HL-60 (cell line): ENCODE data around the gene RHBDL1.

ENCODE experiments used
- DNase-seq, 2 experiments: peaks; one replicate each; pipeline ENCODE4 v3.0.0-alpha.2; 2010 to 2020; ENCODE audit warnings: low read depth in 1 of 2, low spot score in 1 of 2
- H3K27ac ChIP-seq: fragments of 250-450 bp; sonication (Bioruptor Pico); replicated peaks from 2 replicates; pipeline ENCODE4 v1.5.1; 2020; ENCODE audit warnings: mild to moderate bottlenecking, moderate library complexity
- H3K27me3 ChIP-seq: fragments of 250-450 bp; sonication (Bioruptor Pico); 2 replicates; pipeline ENCODE4 v1.5.1; 2021; ENCODE audit warnings: mild to moderate bottlenecking, moderate library complexity; ENCODE audit not compliant: insufficient read depth, poor library complexity, severe bottlenecking
- H3K4me3 ChIP-seq: replicated peaks from 2 replicates; pipeline ENCODE4 v1.5.1; 2011; ENCODE audit warnings: mild to moderate bottlenecking, control low read depth, low read length; ENCODE audit not compliant: insufficient read depth
- CTCF ChIP-seq: IDR thresholded peaks from one replicate; pipeline ENCODE4 v1.5.1; 2011; ENCODE audit warnings: low read length, control low read depth, inconsistent platforms; ENCODE audit not compliant: insufficient read depth
- GABPA ChIP-seq: IDR thresholded peaks from 2 replicates; pipeline ENCODE4 v1.6.1; 2012; ENCODE audit warnings: low read depth
- POLR2AphosphoS5 ChIP-seq: IDR thresholded peaks from 2 replicates; pipeline ENCODE4 v1.6.1; 2012; ENCODE audit warnings: low read depth
- REST ChIP-seq: IDR thresholded peaks from 2 replicates; pipeline ENCODE4 v1.6.1; 2012; ENCODE audit warnings: low read depth; ENCODE audit not compliant: insufficient replicate concordance
- SPI1 ChIP-seq: IDR thresholded peaks from 2 replicates; pipeline ENCODE4 v1.6.1; 2012; ENCODE audit warnings: low read depth, mild to moderate bottlenecking, borderline replicate concordance

Gene RHBDL1

DNA sequence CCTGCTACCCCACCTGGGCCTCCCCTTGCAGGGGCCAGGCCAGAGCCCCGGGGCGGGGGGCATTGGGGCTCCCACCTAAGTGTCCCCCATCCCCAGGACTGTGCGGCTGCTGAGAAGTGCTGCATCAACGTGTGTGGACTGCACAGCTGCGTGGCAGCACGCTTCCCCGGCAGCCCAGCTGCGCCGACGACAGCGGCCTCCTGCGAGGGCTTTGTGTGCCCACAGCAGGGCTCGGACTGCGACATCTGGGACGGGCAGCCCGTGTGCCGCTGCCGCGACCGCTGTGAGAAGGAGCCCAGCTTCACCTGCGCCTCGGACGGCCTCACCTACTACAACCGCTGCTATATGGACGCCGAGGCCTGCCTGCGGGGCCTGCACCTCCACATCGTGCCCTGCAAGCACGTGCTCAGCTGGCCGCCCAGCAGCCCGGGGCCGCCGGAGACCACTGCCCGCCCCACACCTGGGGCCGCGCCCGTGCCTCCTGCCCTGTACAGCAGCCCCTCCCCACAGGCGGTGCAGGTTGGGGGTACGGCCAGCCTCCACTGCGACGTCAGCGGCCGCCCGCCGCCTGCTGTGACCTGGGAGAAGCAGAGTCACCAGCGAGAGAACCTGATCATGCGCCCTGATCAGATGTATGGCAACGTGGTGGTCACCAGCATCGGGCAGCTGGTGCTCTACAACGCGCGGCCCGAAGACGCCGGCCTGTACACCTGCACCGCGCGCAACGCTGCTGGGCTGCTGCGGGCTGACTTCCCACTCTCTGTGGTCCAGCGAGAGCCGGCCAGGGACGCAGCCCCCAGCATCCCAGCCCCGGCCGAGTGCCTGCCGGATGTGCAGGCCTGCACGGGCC is 42.8 kb upstream of the RHBDL1 start:
- no peak overlapping the region for H3K27ac ChIP-seq
- no peak for DNase-seq

DNA sequence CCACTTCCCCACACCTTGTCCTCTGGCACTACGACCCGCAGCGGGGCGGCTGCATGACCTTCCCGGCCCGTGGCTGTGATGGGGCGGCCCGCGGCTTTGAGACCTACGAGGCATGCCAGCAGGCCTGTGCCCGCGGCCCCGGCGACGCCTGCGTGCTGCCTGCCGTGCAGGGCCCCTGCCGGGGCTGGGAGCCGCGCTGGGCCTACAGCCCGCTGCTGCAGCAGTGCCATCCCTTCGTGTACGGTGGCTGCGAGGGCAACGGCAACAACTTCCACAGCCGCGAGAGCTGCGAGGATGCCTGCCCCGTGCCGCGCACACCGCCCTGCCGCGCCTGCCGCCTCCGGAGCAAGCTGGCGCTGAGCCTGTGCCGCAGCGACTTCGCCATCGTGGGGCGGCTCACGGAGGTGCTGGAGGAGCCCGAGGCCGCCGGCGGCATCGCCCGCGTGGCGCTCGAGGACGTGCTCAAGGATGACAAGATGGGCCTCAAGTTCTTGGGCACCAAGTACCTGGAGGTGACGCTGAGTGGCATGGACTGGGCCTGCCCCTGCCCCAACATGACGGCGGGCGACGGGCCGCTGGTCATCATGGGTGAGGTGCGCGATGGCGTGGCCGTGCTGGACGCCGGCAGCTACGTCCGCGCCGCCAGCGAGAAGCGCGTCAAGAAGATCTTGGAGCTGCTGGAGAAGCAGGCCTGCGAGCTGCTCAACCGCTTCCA is 42.0 kb upstream of the RHBDL1 start:
- H3K4me3 ChIP-seq: no peak overlapping the region

More for the DNA sequence above, 42.8 kb upstream of the RHBDL1 start:
- TF ChIP-seq POLR2AphosphoS5 (peak; percentile 57), REST (no peak)
- Histone ChIP-seq H3K4me3 (no peak overlapping the region), H3K27me3 (no peaks in the 10 kb centered on the region)

DNA sequence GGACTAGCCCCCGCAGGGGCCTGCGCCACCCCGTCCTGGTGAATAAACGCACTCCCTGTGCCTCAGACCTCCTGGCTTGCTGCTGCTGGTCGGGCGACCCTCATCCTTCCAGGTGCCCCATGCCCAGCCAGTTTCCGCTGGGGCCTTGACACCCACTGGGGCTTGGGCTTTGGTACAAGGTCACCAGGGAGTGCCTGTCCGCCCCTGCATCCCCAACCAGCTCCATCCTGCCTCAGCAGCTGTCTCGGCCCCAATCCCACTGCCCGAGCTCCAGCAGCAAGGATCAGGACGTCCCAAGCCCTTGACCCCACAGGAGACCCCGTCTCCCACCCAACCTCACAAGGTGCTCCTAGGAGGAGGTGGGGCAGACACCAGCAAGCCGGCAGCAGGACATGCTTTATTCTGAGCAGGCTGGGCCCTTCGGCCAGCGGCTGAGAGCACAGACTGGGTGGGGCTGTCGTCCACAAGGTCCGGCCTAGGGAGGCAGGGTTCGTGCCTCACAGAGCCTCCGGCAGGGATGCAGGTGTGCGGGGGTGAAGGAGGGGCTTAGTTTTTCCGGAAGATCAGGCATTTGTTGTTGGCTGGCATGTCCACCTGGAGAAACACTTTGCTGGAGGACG is 41.3 kb upstream of the RHBDL1 start:
- Histone ChIP-seq H3K4me3 (no peak overlapping the region), H3K27me3 (no peaks in the 10 kb centered on the region), H3K27ac (no peak overlapping the region)
- DNase-seq: no peak
- no peak for TF ChIP-seq GABPA
- TF ChIP-seq SPI1: no peak
- TF ChIP-seq CTCF: no peak
- no peak for TF ChIP-seq REST
- no peak for TF ChIP-seq POLR2AphosphoS5

More for the DNA sequence above, 42.0 kb upstream of the RHBDL1 start:
- no peak for DNase-seq
- Histone ChIP-seq H3K27ac (no peak overlapping the region), H3K27me3 (no peaks in the 10 kb centered on the region)
- no peak for TF ChIP-seq GABPA

DNA sequence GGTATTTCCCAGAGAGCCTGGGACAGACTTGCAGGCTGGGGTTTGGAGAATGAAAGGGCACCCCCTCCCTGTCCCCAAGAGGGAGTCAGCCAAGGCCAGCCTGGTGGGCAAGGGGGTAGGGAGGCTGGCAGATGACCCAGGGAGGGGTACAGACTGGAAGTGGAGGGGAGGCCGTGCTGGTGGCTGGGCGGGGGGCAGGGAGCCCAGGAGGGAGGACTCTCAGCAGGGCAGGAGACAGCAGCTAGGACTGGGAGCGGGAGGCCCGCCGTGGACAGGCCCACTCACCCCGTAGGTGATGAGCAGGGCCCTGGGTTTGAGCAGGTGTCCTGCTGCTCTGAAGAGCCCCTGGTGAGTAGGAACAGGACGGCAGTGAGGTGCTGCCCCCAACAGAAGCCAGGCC is 40.5 kb upstream of the RHBDL1 start:
- Histone ChIP-seq H3K27me3 (no peaks in the 10 kb centered on the region), H3K4me3 (peak overlapping the region; percentile 72), H3K27ac (no peak overlapping the region)
- TF ChIP-seq GABPA (no peak), REST (no peak), SPI1 (no peak), CTCF (no peak), POLR2AphosphoS5 (no peak)
- no peak for DNase-seq
